NCI-H1048 (cell line): ENCODE measurements around the gene SEMA6B.
"Not testable (repeated sequence)": the region's sequence is repeated elsewhere in the genome, so short reads cannot be mapped to it uniquely, and the experiment has no call there.

ENCODE experiments used
- DNase-seq: peaks from one replicate; lab custom pipeline; 2025; lab: John Stamatoyannopoulos, UW

SEMA6B gene, protein sequence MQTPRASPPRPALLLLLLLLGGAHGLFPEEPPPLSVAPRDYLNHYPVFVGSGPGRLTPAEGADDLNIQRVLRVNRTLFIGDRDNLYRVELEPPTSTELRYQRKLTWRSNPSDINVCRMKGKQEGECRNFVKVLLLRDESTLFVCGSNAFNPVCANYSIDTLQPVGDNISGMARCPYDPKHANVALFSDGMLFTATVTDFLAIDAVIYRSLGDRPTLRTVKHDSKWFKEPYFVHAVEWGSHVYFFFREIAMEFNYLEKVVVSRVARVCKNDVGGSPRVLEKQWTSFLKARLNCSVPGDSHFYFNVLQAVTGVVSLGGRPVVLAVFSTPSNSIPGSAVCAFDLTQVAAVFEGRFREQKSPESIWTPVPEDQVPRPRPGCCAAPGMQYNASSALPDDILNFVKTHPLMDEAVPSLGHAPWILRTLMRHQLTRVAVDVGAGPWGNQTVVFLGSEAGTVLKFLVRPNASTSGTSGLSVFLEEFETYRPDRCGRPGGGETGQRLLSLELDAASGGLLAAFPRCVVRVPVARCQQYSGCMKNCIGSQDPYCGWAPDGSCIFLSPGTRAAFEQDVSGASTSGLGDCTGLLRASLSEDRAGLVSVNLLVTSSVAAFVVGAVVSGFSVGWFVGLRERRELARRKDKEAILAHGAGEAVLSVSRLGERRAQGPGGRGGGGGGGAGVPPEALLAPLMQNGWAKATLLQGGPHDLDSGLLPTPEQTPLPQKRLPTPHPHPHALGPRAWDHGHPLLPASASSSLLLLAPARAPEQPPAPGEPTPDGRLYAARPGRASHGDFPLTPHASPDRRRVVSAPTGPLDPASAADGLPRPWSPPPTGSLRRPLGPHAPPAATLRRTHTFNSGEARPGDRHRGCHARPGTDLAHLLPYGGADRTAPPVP

DNA sequence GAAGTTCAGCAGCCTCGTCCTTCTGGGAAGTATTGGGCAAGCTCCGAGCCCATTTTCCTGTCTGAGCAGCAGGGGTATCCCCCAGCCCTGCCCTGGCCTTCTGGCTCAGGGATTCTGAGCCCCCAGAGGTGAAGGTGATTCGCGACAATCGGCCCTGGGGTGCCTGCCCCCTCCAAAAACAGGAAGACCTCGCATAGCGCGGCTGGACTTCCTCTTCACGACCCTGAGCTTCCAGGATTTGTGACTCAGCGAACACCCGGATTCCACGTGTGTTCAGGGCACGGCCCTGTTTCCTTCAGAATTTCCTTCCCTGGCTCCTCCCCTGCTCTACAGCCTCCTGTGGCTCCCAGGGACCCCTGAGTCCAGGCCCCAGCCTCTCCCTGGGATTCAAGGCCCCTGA is at the start of gene SEMA6B:
TSS of gene SEMA6B (minus strand) at position 116 of the 400 bp plus-strand sequence. CDS start 1,227 bp downstream, outside the sequence.
- DNase-seq: no peak

DNA sequence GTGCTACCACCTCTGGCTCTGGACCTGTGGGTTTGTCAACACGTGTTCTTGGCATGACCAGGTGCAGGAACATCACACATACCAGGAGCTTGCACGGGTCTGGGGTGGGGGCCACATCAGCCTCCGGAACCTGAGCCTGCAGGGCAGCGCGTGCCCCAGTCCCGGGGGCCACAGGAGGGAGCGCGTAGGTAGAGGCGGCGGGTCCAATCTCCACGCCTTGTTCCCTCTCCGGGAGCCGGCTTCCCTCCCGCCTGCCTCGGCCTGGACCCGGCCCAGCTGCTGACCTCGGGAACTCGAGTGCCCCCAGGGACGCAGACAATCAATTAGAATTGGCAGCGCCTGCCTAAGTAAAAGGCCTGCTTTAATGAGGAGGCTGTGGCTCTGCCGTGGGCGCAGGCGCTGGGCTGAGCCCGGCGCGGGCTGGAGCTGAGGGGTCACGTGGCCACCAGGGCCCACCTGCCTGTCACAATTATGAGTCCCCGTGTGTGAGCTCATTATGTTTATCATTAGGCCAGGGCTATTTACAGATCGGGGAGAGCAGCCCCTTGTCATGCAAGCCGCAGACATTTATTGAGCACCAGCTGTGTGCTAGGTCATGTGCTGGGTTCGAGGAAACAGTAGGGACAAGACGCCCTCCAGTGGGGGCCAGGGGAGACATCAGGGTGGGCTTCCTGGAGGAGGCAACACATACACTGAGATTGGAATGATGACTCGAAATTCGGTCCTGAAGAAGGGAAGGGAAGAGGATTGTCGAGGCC is 47.6 kb upstream of the SEMA6B start:
- no peak for DNase-seq

DNA sequence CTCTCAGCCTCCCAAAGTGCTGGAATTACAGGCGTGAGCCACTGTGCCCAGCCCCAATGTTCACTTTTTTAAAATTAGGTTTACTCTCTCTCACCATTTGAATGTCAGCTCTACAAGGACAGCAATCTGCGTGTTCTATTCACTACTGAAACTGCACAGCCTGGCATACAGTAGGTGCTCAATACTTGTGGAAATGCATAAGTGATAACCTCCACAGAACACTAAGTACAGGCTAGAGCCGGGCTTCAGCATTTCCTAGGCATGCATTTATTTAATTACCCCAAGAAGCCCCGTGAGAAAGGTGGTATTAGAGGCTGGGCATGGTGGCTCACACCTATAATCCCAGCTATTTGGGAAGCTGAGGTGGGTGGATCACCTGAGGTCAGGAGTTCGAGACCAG is 46.7 kb upstream of the SEMA6B start:
- DNase-seq: no peak

DNA sequence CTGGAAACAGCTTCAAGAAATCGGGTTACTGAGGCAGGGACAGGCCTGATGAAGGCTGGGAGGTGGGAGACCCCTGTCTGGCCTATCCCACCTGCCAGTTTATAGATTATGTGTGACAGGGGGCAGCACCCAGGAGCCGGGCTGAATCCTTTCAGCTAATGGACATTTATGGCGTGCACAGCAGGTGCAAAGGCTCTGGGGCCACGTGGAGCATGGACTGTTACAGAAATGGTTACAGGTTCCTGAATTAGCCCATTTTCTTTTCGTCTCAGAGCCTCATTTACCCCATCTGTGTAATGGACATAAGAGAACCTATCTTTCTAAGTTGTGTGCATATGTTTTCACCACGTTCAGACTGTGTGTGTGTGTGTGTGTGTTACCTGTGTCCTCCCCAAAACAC is 45.4 kb upstream of the SEMA6B start:
- DNase-seq: no peak

DNA sequence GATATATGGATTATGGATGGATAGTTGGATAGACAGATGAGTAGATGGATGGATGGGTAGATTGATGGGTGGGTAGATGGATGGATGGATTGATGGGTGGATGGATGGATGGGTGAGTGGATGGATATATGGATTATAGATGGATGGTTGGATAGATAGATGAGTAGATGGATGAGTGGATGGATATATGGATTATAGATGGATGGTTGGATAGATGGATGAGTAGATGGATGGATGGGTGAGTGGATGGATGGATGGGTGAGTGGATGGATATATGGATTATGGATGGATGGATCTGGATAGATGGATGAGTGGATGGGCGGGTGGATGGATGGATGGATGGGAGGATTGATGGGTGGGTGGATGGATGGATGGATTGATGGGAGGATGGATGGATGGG is 43.4 kb upstream of the SEMA6B start:
- no peak for DNase-seq

DNA sequence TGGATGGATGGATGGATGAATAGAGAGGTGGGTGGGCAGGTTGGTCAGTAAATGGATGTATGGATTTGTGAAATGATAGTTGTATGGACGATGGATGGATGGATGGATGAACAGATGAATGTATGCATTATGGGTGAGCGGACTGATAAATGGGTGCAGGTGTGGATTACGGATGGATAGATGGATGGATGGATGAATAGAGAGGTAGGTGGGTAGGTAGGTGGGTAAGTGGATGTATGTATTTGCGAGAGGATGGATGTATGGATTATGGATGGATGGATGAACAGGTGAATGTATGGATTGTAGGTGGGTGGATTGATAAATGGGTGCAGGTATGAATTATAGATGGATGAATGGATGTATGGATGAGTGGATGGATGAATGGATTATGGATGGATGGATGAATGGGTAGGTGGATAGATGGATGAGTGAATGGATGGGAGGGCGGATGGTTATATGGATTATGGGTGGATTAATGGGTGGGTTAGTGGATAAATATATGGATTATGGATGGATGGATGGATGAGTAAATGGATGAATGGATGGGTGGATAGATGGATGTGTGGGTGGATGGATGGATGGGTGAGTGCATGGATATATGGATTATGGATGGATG is 42.8 kb upstream of the SEMA6B start:
- DNase-seq: no peak

DNA sequence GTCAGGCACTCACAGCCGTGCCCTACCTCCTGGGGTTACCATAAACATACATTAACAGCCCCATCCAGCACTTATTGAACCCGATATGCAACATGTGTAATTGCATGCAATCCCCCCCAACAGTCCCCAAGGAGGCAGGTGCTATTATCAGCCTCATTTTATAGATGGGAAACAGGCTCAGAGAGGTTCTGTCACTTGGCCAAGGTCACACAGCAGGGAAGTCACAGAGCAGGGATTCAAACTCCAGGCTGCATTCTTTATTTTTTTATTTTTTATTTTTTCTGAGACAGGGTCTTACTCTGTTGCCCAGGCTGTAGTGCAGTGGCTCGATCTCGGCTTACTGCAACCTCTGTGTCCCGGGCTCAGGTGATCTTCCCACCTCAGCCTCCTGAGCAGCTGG is 41.4 kb upstream of the SEMA6B start:
- no peak for DNase-seq

DNA sequence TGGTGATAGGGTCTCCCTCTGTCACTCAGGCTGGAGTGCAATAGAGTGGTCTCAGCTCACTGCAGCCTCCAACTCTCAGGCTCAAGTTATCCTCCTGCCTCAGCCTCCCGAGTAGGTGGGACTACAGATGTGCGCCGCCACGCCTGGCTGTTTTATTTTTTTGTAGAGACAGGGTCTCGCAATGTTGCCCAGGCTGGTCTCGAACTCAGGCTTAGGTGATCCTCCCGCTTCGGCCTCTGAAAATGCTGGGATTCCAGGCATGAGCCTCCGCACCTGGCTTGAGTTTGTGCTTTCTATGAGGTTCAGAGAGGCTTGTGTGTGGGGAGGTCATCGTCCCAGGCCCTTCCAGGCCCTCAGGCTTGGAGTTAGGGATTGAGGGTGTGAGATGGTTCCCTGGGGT is 40.6 kb upstream of the SEMA6B start:
- DNase-seq: no peak

DNA sequence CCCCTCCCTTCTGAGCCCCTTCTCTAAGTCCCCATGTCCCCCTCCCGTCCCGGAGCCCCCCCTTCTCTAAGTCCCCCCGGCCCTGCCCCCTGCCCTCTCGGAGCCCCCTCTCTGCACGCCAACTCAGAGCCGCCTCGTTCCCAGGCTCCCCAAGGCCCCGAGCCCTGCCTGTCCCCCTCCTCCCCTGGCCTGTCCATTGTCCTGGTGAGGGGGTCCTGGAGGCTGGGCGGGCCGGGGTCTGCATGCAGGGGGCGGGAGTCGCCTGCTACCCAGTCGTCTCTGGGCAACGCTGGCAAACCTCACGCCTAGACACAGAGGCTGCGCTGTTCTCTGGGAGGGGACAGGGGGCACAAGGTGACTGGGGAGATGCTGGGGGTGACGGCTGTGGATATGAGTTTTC is 39.2 kb upstream of the SEMA6B start:
- DNase-seq: no peak

DNA sequence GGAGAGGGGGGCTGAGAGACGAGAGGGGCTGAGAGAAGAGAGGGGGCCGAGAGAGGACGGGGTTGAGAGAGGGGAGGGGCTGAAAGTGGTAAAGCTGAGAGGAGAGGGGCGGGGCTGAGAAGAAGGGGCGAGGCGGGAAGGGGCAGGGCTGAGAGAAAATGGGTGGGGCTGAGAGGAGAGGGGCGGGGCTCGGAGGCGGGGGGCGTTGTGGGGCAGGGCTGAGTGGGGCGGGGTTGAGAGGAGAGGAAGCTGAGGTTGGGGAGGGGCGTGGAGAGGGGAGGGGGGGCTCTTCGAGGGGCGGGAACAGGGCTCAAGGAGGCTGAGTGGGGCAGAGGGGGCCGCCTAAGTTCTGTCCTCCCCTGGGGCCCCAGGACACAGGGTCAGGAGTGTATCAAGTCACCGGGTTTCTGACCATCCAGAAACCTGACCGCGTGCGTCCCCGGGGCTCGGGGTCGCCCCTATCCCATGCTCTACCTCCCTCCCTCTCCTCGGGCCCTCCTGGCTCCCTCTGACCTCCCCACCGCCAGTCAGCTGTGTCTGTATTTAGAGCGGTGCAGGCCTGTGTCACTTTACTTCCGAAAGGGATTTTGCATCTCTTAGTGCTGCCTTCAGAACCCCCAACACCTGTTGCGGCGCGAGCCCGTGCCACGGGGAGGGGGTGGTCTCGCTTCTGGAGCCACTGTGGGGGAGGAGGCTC is 38.6 kb upstream of the SEMA6B start:
- DNase-seq: no peak

DNA sequence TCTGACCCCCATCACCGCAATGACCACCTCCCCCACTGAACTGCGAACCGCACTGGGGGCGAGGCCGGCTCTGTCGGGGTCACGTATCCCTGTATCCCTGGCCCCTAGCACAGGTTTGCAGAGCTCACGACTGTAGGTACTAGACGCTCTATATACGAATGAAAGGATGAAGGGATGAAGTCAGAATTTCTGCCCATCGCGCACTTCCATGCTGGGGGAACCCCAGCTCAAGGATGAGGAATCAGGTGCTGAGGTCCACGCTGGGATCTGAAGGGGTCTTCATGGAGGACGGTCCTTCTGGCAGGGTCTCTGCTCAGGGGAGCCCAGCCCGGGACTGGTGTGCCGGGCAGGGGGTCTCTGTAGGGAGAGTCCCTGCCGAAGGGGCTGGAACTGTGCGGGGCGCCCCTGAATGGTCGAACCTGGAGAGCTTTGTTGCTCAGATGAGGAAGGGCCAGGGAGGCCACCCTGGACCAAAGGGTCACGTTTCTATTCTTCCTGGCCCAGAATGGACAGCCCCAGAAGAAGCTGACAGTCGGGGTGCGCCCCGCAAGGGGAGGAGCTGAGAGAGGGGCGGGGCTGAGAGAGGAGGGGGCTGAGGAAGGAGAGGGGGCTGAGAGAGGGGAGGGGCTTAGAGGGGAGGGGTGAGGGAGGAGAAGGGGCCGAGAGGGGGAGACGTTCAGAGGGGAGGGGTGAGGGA is 37.9 kb upstream of the SEMA6B start:
- no peak for DNase-seq

DNA sequence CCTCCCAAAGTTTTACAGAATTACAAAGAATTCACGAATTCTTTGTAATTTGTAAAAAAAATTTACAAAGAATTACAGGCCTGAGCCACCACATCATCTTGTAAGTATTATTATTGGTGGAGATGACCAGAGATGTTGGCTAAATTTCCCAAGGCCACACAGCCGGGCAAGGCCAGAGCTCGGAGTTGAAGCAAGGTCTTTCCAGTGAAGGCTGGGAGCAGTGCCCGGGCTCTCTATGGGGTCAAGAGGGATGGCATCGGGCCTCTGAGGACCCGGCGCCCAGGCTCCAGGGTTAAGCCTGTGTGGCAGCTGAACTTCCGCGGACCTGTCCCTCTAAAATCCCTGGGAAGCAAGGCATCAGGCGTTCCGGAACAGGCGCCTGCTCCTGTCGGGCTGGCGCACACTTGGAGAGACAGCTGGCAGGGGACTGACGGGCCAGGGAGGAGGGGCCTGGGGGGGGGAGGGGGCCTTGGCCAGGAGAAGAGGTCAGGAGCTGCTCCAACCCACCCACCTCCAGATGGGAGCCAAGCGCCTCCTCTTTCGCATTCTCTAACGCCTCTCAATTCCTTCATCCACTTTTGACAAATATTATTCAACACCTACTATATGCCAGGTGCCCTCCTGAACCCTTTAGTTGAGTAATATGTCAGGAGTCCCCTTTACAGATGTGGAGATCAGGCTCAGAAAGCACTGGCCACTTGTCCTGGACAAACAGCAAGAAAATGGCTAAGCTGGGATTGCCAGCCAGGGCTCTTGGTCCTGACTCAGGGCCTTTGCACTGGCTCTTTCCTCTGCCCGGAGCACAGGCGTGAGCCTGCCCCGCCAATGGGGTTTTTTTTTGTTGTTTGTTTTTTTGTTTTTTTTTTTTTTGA is 36.8 kb upstream of the SEMA6B start:
- DNase-seq: no peak

DNA sequence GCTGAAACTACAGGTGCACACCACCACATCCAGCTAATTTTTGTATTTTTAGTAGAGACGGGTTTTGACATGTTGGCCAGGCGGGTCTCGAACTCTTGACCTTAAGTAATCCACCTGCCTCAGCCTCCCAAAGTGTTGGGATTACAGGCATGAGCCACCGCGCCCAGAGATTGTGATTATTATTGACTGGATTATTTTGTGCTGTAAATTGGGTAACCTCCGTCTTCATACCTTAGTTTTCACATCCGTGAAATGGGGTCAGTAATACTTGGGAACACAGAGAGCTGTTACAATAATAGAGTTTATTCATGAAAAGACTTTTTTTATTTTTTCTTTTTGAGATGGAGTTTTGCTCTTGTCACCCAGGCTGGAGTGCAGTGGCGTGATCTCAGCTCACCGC is 35.7 kb upstream of the SEMA6B start:
- not testable (repeated sequence) for DNase-seq

DNA sequence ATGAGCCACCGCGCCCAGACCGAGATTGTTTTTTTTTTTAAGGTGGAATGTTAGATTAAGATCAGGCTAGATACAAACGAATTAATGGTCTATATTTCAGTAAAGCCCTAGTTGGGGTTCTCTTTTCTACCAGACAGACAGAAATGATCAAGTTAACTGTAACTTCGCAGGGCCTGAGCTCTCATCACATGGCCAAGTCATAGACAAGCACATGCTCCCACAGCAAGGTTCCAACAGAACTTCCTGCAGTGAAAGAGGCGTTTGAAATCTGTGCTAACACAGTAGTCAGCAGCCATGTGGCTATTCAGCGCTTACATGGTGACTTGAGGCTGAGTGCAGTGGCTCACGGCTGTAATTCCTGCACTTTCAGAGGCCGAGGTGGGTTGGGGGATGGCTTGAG is 34.7 kb upstream of the SEMA6B start:
- no peak for DNase-seq

DNA sequence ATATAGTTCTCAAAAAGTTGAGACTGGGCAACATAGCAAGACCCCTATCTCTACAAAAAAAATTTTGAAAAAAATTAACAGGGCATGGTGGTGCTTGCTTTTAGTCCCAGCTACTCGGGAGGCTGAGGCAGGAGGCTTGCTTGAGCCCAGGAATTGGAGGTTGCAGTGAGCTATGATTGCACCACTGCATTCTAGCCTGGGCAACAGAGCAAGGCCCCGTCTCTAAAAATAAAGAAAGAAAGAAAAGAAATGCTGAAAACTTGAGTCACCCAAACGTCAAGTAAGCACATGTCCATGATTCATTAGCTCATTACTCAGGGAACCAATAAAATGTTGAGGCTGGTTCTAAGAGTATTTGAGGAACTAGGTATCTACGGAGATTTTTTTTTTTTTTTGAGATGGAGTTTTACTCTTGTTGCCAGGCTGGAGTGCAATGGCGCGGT is 33.9 kb upstream of the SEMA6B start:
- DNase-seq: no peak

DNA sequence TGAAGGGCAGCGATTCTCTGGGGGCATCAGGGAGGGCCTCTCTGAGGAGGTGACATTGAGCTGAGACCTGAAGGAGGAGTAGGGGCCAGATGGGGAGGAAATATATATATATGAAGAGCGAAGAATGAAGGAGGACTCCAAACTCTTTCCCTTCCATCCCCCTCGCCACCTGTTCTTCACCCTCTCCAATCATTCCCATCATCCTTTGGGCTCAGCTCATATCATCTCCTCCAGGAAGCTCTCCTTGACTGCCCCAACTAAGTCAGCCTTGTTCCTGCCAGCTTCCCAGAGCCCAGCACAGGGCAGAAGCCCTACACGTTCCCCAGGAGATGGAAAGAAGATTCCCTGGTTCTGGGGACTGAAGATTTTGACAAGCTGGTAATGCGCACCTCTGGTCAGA is 33.0 kb upstream of the SEMA6B start:
- no peak for DNase-seq

DNA sequence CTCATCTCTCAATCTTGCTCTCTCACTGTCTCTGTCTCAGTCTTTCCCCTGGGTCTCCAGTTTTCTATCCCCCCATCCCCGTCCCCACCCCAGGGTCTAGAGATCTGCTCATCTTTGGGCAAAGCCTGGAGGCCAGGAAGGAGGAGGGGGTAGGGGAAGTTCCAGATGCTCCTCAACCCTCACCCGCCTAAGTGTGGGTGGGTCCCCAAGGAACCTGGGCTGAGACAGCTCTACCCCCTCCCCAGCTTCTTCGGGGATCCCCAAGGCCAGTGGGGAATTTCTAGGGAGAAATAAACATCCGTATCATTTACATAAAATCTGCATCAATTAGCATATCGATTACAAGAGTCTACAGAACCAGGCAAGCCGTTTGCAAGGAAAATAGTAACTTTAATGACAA is 31.8 kb upstream of the SEMA6B start:
- DNase-seq: no peak

DNA sequence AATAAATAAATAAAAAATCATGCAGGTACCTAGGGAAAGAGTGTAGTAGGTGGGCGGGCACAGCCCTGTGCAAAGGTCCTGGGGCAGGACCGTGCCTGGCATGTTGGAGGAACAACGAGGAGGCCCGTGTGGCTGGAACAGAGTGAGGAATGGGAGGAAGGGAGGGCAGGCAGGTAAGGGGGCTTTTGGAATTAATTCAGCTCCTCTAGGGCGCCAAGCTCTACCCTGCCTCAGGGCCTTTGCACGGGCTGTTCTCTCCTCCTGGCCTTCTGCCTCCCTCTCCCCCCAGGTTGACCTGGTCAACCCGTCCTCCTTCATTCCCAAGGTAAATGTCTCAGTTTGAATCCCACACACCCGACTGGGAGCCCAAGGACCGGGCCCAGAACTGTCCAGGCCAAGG is 31.1 kb upstream of the SEMA6B start:
- DNase-seq: no peak

DNA sequence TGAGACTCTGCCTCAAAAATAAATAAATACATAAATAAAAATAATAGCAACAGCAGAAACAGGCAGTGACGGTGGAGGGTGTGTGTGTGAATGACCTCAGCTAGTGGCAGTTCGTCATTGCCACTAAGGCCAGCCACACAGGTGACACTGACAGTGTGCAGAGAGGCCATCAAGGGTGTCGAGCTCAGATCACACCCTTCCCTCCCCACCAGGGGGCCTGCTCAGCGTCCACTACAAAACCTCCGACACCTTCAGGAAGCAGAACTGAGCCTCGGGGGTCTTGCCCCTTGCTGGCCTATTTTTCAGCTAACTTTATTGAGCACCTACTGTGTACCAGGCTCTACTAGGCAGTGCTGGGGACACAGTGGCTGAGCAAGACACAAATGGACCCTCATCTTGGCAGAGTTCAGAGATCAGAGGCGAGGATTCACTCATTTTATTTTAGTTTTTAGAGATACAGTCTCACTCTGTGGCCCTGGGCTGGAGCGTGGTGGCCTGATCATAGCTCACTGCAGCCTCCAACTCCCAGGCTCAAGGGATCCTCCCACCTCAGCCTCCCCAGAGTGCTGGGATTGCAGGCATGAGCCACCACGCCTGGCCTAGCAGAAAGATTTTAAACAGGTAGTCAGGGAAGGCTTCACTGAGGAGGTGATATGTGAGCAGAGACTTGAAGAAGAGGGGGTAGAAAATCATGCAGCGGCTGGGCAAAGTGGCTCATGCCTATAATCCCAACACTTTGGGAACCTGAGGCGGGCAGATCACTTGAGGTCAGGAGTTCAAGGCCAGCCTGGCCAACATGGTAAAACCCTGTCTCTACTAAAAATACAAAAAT is 30.3 kb upstream of the SEMA6B start:
- DNase-seq: no peak
